Lower leg skin (tissue), 3 donors: ENCODE results near the gene ZNF653.

Source experiments
- CTCF ChIP-seq, 3 donors: fragments of 450-650 bp; IDR thresholded peaks; one replicate each; pipeline ENCODE4 v1.5.1; 2016; ENCODE audit warnings: antibody characterized with exemption in 3 of 3, mild to moderate bottlenecking in 3 of 3, moderate library complexity in 2 of 3
- POLR2A ChIP-seq, 2 donors: fragments of 450-650 bp; IDR thresholded peaks; one replicate each; pipeline ENCODE4 v1.6.1; 2016 to 2017; ENCODE audit warnings: antibody characterized with exemption in 2 of 2, mild to moderate bottlenecking in 1 of 2, moderate library complexity in 1 of 2

GRCh38 chr19:11550265-11550664 is 44.6 kb upstream of the ZNF653 start:
- TF ChIP-seq POLR2A (IDR thresholded peaks at IDR 0.05) (no peak), CTCF (IDR thresholded peaks at IDR 0.05) (no peak)
